Ovary (tissue), 9 donors: ENCODE results near the gene CEP83. TPM values are rescaled to one million over a fixed set of nuclear protein-coding genes. Genes with fewer than 3 reads are reported as not detected.

Source experiments
- DNase-seq, 5 donors: peaks; one replicate each; pipeline ENCODE4 v3.0.0-alpha.2; 2019 to 2020
- H3K27ac ChIP-seq, 2 donors: fragments of 200-600 bp; one replicate each; pipeline versions ENCODE4 v1.5.1 to v1.8.0; 2019 to 2022
- H3K27me3 ChIP-seq: fragments of 200-600 bp; one replicate; pipeline ENCODE4 v1.8.0; 2022
- H3K36me3 ChIP-seq: fragments of 200-600 bp; sonication (generic); one replicate; pipeline ENCODE4 v1.5.1; 2019
- H3K4me1 ChIP-seq: one replicate; pipeline ENCODE4 v1.8.1; 2013; ENCODE audit warnings: mild to moderate bottlenecking, moderate library complexity; ENCODE audit not compliant: insufficient read depth
- H3K4me3 ChIP-seq: fragments of 200-600 bp; sonication (generic); one replicate; pipeline ENCODE4 v1.5.1; 2017
- H3K9me3 ChIP-seq, 2 donors: fragments of 200-600 bp in 1 of 2; sonication (generic) in 1 of 2; one replicate each; pipeline versions ENCODE4 v1.5.1 to v1.8.1; 2013 to 2019; ENCODE audit warnings: mild to moderate bottlenecking in 1 of 2, moderate library complexity in 1 of 2
- CTCF ChIP-seq, 3 donors: fragments of 450-650 bp in 2 of 3; fragments of 200-600 bp in 1 of 3; IDR thresholded peaks; one replicate each; pipeline versions ENCODE4 v1.5.1 to v1.8.0; 2016 to 2022; ENCODE audit warnings: antibody characterized with exemption in 3 of 3, mild to moderate bottlenecking in 1 of 3
- EP300 ChIP-seq: sonication (generic); formaldehyde crosslinking; IDR thresholded peaks from one replicate; pipeline ENCODE4 v1.6.1; 2017; ENCODE audit warnings: antibody characterized with exemption
- POLR2A ChIP-seq: fragments of 450-650 bp; IDR thresholded peaks from one replicate; pipeline ENCODE4 v1.6.1; 2017; ENCODE audit warnings: antibody characterized with exemption, mild to moderate bottlenecking, moderate library complexity
- WGBS, 3 donors: extraction: QIAGEN DNeasy Blood & Tissue Kit in 1 of 3; methylation state at CpG; one replicate each; pipeline versions ENCODE4 v1.1.5 to v1.1.7; 2013 to 2017; 5-methylcytosine and 5-hydroxymethylcytosine counted together
- intact Hi-C, 4 donors: fragments of 100-400 bp; cut with DNase I; formaldehyde crosslinking; loops; one replicate each; pipeline versions ENCODE4 v1.11.0 to v1.15.1; 2022 to 2023
- polyA plus RNA-seq, 2 donors: library from polyadenylated mRNA; stranded (reverse); fragments of 200-250 nt in 1 of 2; fragments of 350-450 nt in 1 of 2; fragmentation: Illumina TruSeq in 1 of 2; extraction: RNeasy Lipid Tissue Mini Kit (QIAGEN cat#74804) in 1 of 2; gene quantifications; one replicate each; pipeline ENCODE4 v1.2.3, GENCODE V29; 2013 to 2014
- total RNA-seq, 7 donors: library from RNA; depleted of rRNA in 2 of 7; stranded (reverse); fragments of >200 nt in 2 of 7; fragmentation: NEBNext Ultra II Directional in 3 of 7; extraction: Animal tissue kit (Norgen Biotek cat#: 25700) in 3 of 7; gene quantifications; one replicate each; pipeline versions ENCODE4 v1.1.0 to v1.2.4, GENCODE V29; 2016 to 2023
- donor health status: DM: no; HTN: no; CAD: no; lungs with moderate emphysema.
- donor health status: DM: no; HTN: no; CAD: no.
- donor health status: Bipolar disorder and iron deficiency.
- donor health status: DM: yes; HTN: yes; CAD: no.
- donor health status: DM: no; HTN: no; CAD: no.
- donor health status: DM: yes; HTN: yes; CAD: no.

Gene CEP83
- total and polyA plus RNA-seq, 9 donors = 5.5 to 47.6 (median 17.3) TPM

GRCh38 chr12:94421868-94422740, 37.6 kb downstream of the CEP83 start:
- Histone ChIP-seq H3K4me1 (peaks cover 2% of the 10 kb centered on the region), H3K36me3 (no peaks in the 10 kb centered on the region), H3K27ac (no peak overlapping the region), H3K27me3 (no peaks in the 10 kb centered on the region), H3K9me3 (peaks cover 0 to 6% of the 10 kb centered on the region in 2 donors), H3K4me3 (no peak overlapping the region)
- no peak for DNase-seq
- TF ChIP-seq POLR2A (no peak), CTCF (IDR thresholded peaks at IDR 0.05) (no peak), EP300 (no peak)
- 97% methylated on average over 5 of the region's 5 CpGs for WGBS, 3 donors
- intact Hi-C loops = no loop called here

- no peak overlapping the region for H3K27ac ChIP-seq
- WGBS, 3 donors = 82 to 96% (median 91%) methylated on average over 1 of the region's 1 CpG
- intact Hi-C loops = no loop called here
- no peaks in the 10 kb centered on the region for H3K36me3 ChIP-seq
- peaks cover 0 to 6% of the 10 kb centered on the region in 2 donors for H3K9me3 ChIP-seq
- TF ChIP-seq CTCF (IDR thresholded peaks at IDR 0.05) (no peak), POLR2A (no peak), EP300 (no peak)
- no peaks in the 10 kb centered on the region for H3K27me3 ChIP-seq
- DNase-seq = no peak
- no peaks in the 10 kb centered on the region for H3K4me1 ChIP-seq
- no peak overlapping the region for H3K4me3 ChIP-seq
These were observed 41.1 kb downstream of the CEP83 start for GRCh38 chr12:94418517-94418916.

GRCh38 chr12:94416613-94417012, 43.1 kb downstream of the CEP83 start:
- Histone ChIP-seq H3K27ac (no peak overlapping the region), H3K27me3 (no peaks in the 10 kb centered on the region), H3K4me3 (no peak overlapping the region), H3K36me3 (no peaks in the 10 kb centered on the region), H3K4me1 (no peaks in the 10 kb centered on the region), H3K9me3 (no peaks in the 10 kb centered on the region)
- no peak for TF ChIP-seq CTCF (IDR thresholded peaks at IDR 0.05)
- TF ChIP-seq POLR2A = no peak
- TF ChIP-seq EP300 = no peak
- intact Hi-C loops = no loop called here
- no peak for DNase-seq
- 89 to 99% (median 95%) methylated on average over 2 of the region's 2 CpGs for WGBS, 3 donors

- intact Hi-C loops = no loop called here
These were observed 44.6 kb downstream of the CEP83 start for GRCh38 chr12:94415066-94415465.

More at GRCh38 chr12:94415066-94415465, 44.6 kb downstream of the CEP83 start:
- no peak overlapping the region for H3K4me3 ChIP-seq
- H3K27ac ChIP-seq = no peak overlapping the region
- no peak for DNase-seq
- no peaks in the 10 kb centered on the region for H3K27me3 ChIP-seq
- H3K36me3 ChIP-seq = no peaks in the 10 kb centered on the region
- H3K4me1 ChIP-seq = no peaks in the 10 kb centered on the region
- no peaks in the 10 kb centered on the region for H3K9me3 ChIP-seq
- TF ChIP-seq CTCF (IDR thresholded peaks at IDR 0.05) (no peak), POLR2A (no peak), EP300 (no peak)
